Activated T-cell treated with anti-CD3 and anti-CD28 coated beads for 48 hours (primary cell): ENCODE measurements around the gene NOP56.

ENCODE experiments used
- DNase-seq: peaks from one replicate; pipeline ENCODE4 v3.0.0-alpha.2; 2020; ENCODE audit warnings: low read depth

Gene NOP56, protein sequence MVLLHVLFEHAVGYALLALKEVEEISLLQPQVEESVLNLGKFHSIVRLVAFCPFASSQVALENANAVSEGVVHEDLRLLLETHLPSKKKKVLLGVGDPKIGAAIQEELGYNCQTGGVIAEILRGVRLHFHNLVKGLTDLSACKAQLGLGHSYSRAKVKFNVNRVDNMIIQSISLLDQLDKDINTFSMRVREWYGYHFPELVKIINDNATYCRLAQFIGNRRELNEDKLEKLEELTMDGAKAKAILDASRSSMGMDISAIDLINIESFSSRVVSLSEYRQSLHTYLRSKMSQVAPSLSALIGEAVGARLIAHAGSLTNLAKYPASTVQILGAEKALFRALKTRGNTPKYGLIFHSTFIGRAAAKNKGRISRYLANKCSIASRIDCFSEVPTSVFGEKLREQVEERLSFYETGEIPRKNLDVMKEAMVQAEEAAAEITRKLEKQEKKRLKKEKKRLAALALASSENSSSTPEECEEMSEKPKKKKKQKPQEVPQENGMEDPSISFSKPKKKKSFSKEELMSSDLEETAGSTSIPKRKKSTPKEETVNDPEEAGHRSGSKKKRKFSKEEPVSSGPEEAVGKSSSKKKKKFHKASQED

GRCh38 chr20:2651772-2652723 is at the start of gene NOP56:
Gene NOP56, plus strand, starts transcription at chr20:2652632. Its CDS starts 29 bp downstream, at chr20:2652661.
- DNase-seq: peak; percentile 96

- DNase-seq: no peak
Observed at GRCh38 chr20:2602746-2603145, 49.7 kb upstream of the NOP56 start.

GRCh38 chr20:2603816-2604505 is 48.5 kb upstream of the NOP56 start:
- no peak for DNase-seq

DNA sequence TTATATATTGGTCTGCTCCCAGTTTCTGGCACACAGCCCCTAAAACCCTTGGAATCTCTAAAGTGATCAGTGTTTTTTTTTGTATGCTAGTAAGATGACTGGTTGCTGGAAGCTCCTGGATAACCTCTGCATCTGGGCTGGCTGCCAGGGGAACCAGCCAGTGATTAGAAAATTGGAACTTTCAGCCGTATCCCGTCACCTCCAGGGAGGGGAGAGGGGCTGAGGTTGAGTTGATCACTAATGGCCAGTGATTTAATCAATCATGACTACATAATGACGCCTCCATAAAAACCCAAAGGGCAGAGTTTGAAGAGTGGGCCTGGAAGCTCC is 48.0 kb upstream of the NOP56 start:
- no peak for DNase-seq

DNA sequence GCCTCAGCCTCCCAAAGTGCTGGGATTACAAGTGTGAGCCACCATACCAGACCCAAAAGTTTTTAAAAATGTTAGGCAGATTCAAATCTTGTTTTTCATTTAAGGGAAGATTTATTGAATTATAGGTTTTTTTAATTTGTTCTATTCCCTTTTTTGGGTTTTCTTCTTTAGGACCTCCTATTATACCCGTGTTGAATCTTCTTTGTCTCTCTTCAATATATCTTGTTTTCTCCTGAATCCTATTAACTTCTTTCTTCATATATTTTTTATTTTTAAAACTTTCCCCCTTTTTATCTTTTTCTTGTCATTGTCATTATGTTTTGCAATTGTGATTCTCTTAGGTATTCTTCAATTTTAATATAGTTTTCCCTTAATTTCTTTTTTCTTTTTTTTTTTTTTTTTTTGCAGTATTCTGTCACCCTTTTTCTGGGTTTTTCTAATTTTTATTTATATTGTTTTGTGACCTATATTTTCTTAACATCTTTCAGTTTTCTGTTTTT is 45.9 kb upstream of the NOP56 start:
- no peak for DNase-seq

DNA sequence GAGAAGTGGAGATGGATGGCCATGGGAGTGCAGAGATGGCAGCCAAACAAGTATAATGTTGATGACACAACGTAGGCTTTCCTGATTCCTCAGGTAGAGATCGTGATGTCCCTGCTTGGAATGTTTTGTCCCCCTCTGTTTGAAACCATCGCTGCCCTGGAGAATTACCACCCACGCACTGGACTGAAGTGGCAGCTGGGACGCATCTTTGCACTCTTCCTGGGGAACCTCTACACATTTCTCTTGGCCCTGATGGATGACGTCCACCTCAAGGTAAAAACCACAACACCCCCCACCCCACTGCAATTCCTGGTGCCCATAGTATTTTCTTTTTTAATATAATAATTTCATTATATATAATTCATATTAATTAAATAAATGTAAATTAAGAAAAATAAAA is 42.1 kb upstream of the NOP56 start:
- no peak for DNase-seq

DNA sequence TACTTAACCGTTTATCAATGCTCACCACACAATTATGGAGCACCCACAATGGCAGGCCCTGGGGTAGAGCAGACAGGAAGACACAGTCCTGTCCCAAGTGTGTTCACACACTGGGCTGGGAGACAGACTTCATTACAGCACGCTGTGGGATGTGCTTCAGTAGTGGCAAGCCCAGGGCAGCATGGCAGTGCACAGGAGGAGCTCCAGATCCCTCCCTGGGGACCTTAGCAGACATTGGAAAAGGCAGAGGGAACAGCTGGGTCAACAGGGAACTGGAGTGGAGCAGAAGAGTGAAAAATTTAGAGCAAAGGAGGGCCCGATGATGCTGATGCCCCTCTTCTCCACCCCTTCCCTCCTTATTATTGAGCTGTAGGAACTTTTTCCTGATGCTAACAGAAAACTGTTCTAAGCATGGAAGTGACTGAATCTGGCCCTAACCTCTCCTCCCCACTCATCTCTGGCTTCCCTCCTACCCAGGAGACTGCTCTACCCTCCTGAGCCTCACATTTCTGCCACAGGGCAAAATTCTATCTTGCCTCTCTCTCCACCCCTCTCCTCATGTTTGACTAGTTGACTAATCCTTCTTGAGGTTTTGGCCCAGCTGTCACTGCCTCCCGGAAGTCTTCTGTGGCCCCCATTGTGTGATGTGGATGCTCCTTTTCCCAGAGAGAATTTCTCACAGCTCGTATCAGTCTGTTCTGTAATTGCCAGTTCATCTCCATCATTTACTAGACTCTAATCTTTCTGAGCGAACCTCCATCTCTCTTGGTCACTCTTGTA is 41.3 kb upstream of the NOP56 start:
- DNase-seq: no peak

- no peak for DNase-seq
Observed at GRCh38 chr20:2612073-2612472, 40.4 kb upstream of the NOP56 start.

GRCh38 chr20:2616634-2617033 is 35.8 kb upstream of the NOP56 start:
- no peak for DNase-seq

- DNase-seq: no peak
Observed at GRCh38 chr20:2617099-2617714, 35.2 kb upstream of the NOP56 start.

DNA sequence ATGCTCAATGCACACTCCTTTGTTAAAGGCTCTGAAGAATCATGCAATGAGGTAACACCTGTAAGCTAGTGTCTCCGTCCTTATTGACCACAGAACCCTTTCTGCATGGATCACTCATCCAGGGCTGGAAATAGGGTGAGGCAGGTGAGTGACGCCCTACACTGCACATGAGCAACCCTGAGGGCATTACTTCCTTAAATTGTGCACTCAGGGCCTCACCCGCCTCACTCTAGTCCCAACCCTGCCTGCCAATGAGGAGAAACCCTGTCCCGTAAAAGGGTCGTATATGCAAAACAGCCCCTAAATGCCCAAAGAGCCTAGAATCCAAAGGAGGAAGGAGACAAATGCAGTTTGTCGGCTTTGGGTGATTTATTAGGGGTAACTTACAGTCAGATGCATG is 33.6 kb upstream of the NOP56 start:
- no peak for DNase-seq

DNA sequence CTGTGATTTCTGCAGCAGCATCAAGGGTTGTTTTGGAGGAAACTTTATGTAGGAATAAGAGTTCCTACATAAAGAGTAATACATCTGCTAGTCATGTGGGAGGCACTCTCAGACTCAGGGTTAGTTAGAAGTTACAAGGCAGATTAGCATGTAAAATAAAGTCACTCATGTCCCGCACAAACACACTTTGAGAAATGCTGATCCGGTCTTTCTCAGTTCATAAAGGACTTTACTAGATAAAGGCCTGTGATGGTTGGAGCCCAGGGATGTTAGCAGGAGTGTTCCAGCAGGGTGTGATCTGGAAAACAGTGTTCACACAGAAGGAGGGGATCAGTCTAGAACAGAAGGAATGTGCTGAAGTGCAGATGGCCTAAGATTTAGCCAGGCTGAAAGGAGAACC is 33.1 kb upstream of the NOP56 start:
- no peak for DNase-seq

GRCh38 chr20:2619961-2620595 is 32.4 kb upstream of the NOP56 start:
- DNase-seq: no peak

GRCh38 chr20:2624190-2624589 is 28.2 kb upstream of the NOP56 start:
- DNase-seq: no peak

GRCh38 chr20:2625062-2625461 is 27.4 kb upstream of the NOP56 start:
- DNase-seq: no peak

GRCh38 chr20:2626853-2627541 is 25.4 kb upstream of the NOP56 start:
- no peak for DNase-seq

DNA sequence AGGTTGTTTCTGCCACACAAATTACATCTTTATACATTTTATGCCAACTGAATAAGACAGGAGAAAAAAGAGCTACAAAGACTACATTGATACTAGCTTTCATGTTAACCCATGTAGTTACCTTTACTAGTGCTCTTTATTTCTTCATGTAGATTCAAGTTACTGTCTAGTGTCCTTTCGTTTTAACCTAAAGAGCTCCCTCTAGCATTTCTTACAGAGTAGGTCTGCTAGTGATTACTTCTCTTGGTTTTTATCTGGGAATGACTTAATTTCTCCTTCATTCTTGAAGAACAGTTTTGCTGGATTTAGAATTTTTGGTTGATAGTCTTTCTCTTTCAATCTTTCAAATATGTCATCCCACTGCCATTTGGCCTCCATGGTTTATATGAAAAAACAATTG is 21.2 kb upstream of the NOP56 start:
- no peak for DNase-seq

DNA sequence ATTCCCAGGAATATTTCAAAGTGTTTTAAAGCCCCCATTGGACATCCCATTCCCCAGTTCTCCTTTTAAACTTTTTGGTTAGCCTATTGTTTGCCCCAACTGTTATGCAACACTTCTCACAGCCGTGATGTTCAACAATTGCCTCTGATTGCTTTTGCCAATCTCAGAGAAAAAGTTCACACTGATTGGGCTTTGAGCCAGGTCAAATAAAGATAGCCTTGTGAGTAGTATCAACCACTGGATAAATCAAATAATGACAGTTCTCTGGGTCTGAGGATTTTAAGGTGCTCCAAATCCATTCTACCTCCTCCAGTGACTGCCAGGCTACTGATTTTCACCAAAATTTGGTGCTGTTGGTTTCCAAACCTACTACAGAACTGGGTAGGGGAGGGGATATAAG is 19.1 kb upstream of the NOP56 start:
- DNase-seq: no peak

- no peak for DNase-seq
Observed at GRCh38 chr20:2637246-2637645, 15.2 kb upstream of the NOP56 start.

- no peak for DNase-seq
Observed at GRCh38 chr20:2640260-2640659, 12.2 kb upstream of the NOP56 start.
